CD4-positive, alpha-beta T cell (primary cell): ENCODE results near the gene BCHE. TPM values are rescaled to one million over a fixed set of nuclear protein-coding genes. Genes with fewer than 3 reads are reported as not detected.

Source experiments
- ATAC-seq: fragments of 200-7000 bp; cut with Tn5 transposase; one replicate; pipeline ENCODE4 v1.10.0; 2022; ENCODE audit warnings: mild to moderate bottlenecking; ENCODE audit not compliant: poor library complexity
- CTCF ChIA-PET: fragments of 350-600 bp; sonication (Branson Sonifier 250); formaldehyde crosslinking; loops from one replicate; lab custom pipeline; 2021; ENCODE audit warnings: antibody characterized with exemption, inconsistent platforms; lab: Charles Lee
- POLR2A ChIA-PET: fragments of 350-600 bp; sonication (Branson Sonifier 250); formaldehyde crosslinking; loops from one replicate; lab custom pipeline; 2021; ENCODE audit warnings: antibody characterized with exemption, inconsistent platforms; lab: Charles Lee
- DNase-seq, 14 experiments: peaks; one replicate each; pipeline ENCODE4 v3.0.0-alpha.2; 2013 to 2020; ENCODE audit warnings: mixed read lengths in 2 of 14
- H3K27ac ChIP-seq, 2 donors: one replicate each; pipeline versions ENCODE4 v1.5.1 to v1.7.0; 2013; ENCODE audit warnings: low read length in 2 of 2, low read depth in 1 of 2, mild to moderate bottlenecking in 1 of 2
- H3K27me3 ChIP-seq, 2 experiments: 1 replicate in 1 of 2; 2 replicates in 1 of 2; pipeline versions ENCODE4 v1.6.1 to v1.7.0; 2013; ENCODE audit warnings: low read length in 2 of 2, control low read depth in 1 of 2, mild to moderate bottlenecking in 1 of 2, moderate library complexity in 1 of 2; ENCODE audit not compliant: insufficient read depth in 2 of 2, control insufficient read depth in 1 of 2
- H3K36me3 ChIP-seq: one replicate; pipeline ENCODE4 v1.6.1; 2013; ENCODE audit warnings: low read length, control low read depth; ENCODE audit not compliant: insufficient read depth
- H3K4me1 ChIP-seq: one replicate; pipeline ENCODE4 v1.6.1; 2013; ENCODE audit warnings: low read length, control low read depth; ENCODE audit not compliant: insufficient read depth
- H3K4me3 ChIP-seq: one replicate; pipeline ENCODE4 v1.5.1; 2013; ENCODE audit warnings: mild to moderate bottlenecking, low read length, moderate library complexity
- H3K9me3 ChIP-seq, 2 experiments: 1 replicate in 1 of 2; 2 replicates in 1 of 2; pipeline versions ENCODE4 v1.6.1 to v1.7.0; 2013; ENCODE audit warnings: low read length in 2 of 2, mild to moderate bottlenecking in 2 of 2, control low read depth in 1 of 2, moderate library complexity in 1 of 2; ENCODE audit not compliant: control insufficient read depth in 1 of 2, insufficient read depth in 1 of 2
- H3K27ac Mint-ChIP-seq: one replicate; pipeline ENCODE4 v1.8.0; 2020; ENCODE audit warnings: mixed read lengths
- H3K27me3 Mint-ChIP-seq: one replicate; pipeline ENCODE4 v1.8.0; 2021; ENCODE audit warnings: mixed read lengths
- H3K36me3 Mint-ChIP-seq: one replicate; pipeline ENCODE4 v1.8.0; 2021; ENCODE audit warnings: low read depth, mixed read lengths
- H3K4me1 Mint-ChIP-seq: one replicate; pipeline ENCODE4 v1.8.0; 2021; ENCODE audit warnings: low read depth, mixed read lengths
- H3K4me3 Mint-ChIP-seq: one replicate; pipeline ENCODE4 v1.8.0; 2020; ENCODE audit warnings: mild to moderate bottlenecking, mixed read lengths
- H3K9me3 Mint-ChIP-seq: one replicate; pipeline ENCODE4 v1.8.0; 2020; ENCODE audit warnings: mixed read lengths
- CTCF ChIP-seq: fragments of 200-600 bp; IDR thresholded peaks from one replicate; pipeline ENCODE4 v1.8.0; 2022; ENCODE audit warnings: antibody characterized with exemption, mild to moderate bottlenecking
- intact Hi-C, 2 experiments: fragments of 100-400 bp; cut with DNase I in 1 of 2; cut with micrococcal nuclease in 1 of 2; formaldehyde crosslinking; loops; one replicate each; pipeline versions ENCODE4 v1.15.1 to v1.9.0; 2023 to 2025; cut with DNase I, micrococcal nuclease
- total RNA-seq, 174 experiments: library from RNA in 2 of 174; stranded (reverse) in 2 of 174; gene quantifications; one replicate each; pipeline ENCODE4 v1.2.3 and lab custom pipeline; 2021 to 2026

The BCHE gene
- total RNA-seq, 2 experiments from 2014 or later: not detected

- DNase-seq (no peak), ATAC-seq (no peak)
- no peak for TF ChIP-seq CTCF
- Histone ChIP-seq H3K27ac (no peak overlapping the region), H3K4me1 (no peaks in the 10 kb centered on the region), H3K36me3 (no peaks in the 10 kb centered on the region), H3K9me3 (no peaks in the 10 kb centered on the region), H3K4me3 (no peak overlapping the region), H3K27me3 (no peaks in the 10 kb centered on the region)
- intact Hi-C loops: no loop called here
- H3K36me3 Mint-ChIP-seq: no peaks in the 10 kb centered on the region
- peaks cover 2% of the 10 kb centered on the region for H3K9me3 Mint-ChIP-seq
- H3K4me3 Mint-ChIP-seq: no peak overlapping the region
- ChIA-PET POLR2A (no interaction called here), CTCF (no interaction called here)
- no peaks in the 10 kb centered on the region for H3K27me3 Mint-ChIP-seq
- no peaks in the 10 kb centered on the region for H3K4me1 Mint-ChIP-seq
- no peak overlapping the region for H3K27ac Mint-ChIP-seq
Measured at GRCh38 chr3:165827883-165828282, 9.3 kb downstream of the BCHE start.

DNA sequence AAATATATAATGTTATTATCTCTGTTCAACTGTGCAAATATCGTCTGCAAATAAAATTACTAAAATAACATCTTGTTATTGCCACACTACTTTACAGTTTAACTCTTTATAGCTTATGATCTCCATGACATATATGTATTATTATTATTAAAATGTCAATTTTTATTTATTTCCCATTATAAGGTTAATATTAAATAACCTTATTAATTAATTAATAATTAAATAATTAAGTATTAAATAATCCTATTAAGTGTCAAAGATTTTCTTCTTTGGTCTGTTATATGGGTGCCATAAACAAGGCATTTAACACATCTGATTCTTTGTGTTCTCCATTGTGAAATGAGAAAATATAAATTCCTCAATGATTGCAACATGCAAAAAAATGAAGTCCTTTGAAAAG is 10.0 kb downstream of the BCHE start:
- ChIA-PET CTCF (no interaction called here), POLR2A (no interaction called here)
- Histone ChIP-seq H3K36me3 (no peaks in the 10 kb centered on the region), H3K4me3 (no peak overlapping the region), H3K4me1 (no peaks in the 10 kb centered on the region), H3K9me3 (no peaks in the 10 kb centered on the region), H3K27ac (no peak overlapping the region), H3K27me3 (no peaks in the 10 kb centered on the region)
- ATAC-seq (no peak), DNase-seq (no peak)
- intact Hi-C loops: no loop called here
- TF ChIP-seq CTCF: no peak
- H3K27ac Mint-ChIP-seq: no peak overlapping the region
- no peak overlapping the region for H3K4me3 Mint-ChIP-seq
- peaks cover 6% of the 10 kb centered on the region for H3K9me3 Mint-ChIP-seq
- H3K4me1 Mint-ChIP-seq: no peaks in the 10 kb centered on the region
- no peaks in the 10 kb centered on the region for H3K36me3 Mint-ChIP-seq
- no peaks in the 10 kb centered on the region for H3K27me3 Mint-ChIP-seq

DNA sequence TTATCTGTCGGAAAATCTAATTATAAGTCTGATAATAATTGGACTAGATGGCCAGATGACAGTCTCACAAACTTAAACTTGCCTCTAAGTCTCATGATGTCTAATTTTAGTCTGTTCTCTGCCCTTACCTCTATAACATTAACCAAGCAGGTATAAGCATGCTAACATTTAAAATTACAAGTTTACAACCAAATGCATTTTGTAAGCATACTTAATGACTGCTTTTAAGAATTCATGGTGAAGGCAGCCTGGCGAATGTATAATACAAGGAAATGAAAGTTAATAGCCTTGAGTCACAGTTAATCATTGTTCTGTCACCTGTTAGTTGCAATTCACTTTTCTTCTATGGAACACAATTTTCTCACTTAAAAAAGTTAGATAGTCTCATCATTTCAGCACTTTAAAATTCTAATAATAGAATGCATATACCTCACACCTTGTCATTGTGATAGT is 16.5 kb downstream of the BCHE start:
- no peaks in the 10 kb centered on the region for H3K4me1 ChIP-seq
- no peaks in the 10 kb centered on the region for H3K27me3 ChIP-seq
- no peaks in the 10 kb centered on the region for H3K36me3 ChIP-seq
- H3K4me1 Mint-ChIP-seq: no peaks in the 10 kb centered on the region
- no peaks in the 10 kb centered on the region for H3K27me3 Mint-ChIP-seq
- POLR2A ChIA-PET: no interaction called here
- TF ChIP-seq CTCF: no peak
- H3K4me3 Mint-ChIP-seq: no peak overlapping the region
- intact Hi-C loops: no loop called here
- no peak overlapping the region for H3K27ac ChIP-seq
- DNase-seq (no peak), ATAC-seq (no peak)
- H3K9me3 ChIP-seq: no peaks in the 10 kb centered on the region
- no peak overlapping the region for H3K27ac Mint-ChIP-seq
- H3K4me3 ChIP-seq: no peak overlapping the region
- peaks cover 9% of the 10 kb centered on the region for H3K9me3 Mint-ChIP-seq
- CTCF ChIA-PET: no interaction called here
- H3K36me3 Mint-ChIP-seq: no peaks in the 10 kb centered on the region
